Measurements from ENCODE around the gene SMPX.

The SMPX gene

DNA sequence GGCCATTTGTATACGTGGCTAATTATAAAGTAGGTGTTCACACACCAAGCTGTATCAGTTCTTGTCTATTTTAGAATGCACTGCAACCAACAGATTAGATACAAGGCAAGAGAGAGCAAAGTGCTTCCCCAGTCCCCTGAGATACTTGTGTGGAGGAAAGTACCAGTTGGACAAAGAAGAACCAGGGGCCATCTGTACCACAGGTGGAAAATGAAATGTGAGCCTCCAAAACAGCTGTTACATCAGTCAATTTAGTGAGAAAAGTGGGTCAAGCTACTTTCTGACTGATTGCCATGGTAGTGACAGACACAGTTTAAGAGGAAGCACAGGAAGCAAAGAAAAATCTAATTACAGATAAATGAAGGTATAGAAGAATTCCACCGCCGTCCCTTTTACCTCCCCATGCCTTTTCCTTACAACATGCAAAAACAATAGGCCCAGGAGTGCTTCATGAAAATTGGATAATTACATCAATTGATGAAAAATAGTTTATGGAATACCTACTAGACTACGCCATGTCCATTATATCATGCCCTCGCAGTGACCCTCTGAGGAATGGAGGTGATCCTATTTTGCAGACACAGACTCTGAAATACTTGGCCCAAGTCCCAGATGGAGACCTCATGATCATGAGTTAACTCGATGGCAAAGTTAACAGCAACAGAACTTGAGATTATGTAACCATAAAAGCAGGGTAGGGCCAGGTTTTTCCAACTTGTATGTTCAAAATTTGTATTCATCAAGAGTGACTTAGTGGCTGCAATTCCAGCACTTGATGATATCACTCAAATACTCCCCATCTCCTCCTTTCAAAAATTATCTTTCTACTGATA is 15.8 kb downstream of the SMPX start:
- DNase-seq: no peak

DNA sequence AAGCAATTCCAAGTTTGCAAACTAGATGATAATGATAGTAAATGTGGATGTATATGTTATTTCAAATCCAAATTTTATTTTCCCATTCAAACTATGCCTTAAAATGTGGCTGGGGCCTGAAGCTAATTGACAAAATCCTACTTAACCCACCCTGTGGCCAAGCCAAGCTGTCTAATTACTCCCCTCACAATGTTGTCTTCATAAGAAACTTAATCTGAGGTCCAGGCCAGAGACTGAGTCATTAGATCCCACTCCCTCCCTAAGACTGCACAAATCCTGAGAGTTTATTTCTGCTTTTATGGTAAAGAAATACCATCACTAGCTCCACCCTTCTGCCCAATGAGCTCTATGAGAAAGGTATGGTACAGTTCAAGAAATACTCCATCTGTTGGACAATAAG is 16.6 kb downstream of the SMPX start:
- no peak for DNase-seq

DNA sequence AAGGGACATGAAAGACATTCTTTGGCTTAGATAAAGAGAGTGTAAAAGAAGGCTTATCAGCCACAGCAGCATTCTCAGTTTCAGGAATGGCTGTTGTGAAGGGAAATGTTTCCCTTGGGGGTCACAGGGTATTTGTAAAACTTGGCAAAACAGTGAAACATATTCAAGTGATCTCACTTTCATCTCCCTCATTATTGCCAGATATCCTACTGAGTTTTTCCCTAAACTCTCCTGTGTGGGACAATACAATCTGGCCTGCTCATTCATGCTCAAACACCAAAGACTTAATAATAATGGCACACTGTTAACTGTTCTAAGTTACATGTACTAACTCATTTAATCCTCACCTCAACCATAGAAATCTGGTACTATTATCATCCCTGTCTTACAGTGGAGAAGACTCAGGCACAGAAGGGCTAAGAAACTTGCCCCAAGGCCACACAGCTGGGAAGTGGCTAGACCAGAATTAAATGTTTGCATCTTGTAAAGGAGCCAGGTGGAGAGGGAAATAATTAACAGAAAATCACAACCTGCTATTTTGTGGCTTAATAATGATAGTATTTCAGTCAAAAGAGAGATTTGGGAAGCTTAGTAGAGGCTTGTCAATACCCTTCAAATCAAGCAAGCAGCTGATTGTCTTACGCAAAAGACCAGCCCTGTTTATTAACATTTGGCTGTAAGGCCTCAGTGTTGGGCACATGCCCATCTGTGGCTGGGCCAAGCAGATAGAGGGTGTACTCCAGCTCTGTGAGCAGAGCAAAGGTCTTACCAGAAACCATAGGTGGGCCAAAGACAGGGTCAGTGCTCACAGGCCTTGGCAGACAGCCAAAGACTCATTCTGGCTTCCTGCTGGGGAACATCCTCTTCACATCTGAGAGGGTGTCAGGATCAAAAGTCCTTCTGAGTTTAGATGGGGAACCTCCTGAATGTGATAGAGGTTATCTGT is 17.3 kb downstream of the SMPX start:
- no peak for DNase-seq

DNA sequence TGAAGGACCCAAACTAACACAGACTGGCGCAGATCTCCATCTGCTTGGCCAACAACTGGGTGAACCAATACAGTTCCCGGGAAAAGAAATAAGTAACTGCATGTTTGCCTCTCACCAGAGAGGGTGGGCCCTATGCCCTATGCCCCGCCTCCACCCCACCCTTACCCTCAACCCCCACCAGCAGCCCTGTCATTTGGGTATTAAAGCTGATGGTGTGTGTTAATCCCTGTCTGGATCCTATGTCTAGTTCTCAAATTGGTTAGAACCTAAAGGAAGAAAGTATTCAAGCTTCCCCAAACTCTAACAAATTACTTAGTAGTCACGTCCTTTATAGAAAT is 19.0 kb downstream of the SMPX start:
- no peak for DNase-seq

- no peak for DNase-seq
These were observed 19.5 kb downstream of the SMPX start for GRCh38 chrX:21738210-21738949.

DNA sequence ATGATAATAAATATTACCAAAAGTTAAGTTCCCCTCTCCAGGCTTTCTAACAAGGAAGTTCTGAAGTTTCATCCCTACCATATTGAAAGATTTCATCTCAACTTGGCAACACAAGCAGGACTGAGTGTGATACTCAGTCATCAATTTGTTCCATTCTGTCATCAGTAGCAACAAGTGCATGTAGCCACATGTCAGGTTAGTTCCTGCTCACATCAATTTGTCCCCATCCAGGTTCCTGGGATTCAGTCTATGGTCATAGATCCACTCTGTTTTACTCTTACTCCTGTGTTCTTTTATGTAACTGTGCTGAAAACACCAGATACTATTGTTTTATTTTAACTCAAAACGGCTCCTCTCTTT is 22.2 kb downstream of the SMPX start:
- DNase-seq: no peak

DNA sequence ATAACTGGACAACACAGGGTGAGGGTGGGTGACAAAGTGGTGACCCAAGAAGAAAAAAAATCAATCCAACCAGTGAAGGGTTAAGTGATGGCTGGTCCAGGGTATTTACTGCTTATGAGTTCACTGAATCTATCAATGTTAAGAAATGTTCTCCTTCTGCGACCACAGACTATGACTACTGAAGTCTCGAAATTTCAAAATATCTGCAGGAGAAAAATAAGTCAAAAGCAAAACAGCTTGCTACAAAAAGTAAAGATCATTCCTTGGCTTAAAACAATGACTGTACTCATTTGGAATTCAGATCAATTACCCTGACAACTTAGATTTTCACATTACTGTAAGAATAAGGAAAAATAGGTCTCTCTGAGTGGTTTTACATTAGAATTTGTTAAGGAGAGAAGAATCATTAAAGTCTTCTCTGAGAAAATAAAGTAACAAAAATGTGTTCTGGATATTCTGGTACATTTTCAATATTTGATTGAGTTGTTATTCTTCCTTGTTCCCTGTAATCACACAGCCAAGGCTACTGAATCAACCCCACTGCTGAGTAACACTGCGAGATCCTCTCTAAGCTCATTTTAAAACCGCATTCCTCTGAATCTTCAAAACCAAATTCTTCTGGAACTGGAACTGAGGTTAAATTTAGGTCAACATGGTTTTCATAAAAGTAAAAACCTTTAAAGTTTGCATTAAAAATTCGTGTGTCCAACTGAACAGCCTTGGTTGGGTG is 22.7 kb downstream of the SMPX start:
- no peak for DNase-seq

DNA sequence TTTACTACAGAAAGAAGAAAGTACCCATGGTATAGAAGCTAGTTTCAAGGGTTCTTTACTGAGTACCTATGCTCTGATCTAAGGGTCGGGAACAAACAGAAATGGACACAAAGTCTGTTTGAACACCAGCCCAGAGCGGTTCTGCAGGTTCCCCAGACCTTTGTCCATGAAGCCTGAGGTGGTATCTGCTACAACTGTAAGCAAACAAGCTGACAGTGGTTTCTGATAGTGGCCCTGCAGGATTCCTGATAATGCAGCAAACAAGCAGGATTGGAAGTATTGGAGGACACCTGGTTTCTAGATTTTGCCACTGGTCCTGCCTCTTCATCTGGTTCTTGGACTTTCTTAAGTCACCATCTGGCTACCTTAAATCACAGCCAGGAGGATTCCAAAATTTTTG is 23.7 kb downstream of the SMPX start:
- DNase-seq: no peak

- no peak for DNase-seq
These were observed 24.2 kb downstream of the SMPX start for GRCh38 chrX:21733705-21734104.

DNA sequence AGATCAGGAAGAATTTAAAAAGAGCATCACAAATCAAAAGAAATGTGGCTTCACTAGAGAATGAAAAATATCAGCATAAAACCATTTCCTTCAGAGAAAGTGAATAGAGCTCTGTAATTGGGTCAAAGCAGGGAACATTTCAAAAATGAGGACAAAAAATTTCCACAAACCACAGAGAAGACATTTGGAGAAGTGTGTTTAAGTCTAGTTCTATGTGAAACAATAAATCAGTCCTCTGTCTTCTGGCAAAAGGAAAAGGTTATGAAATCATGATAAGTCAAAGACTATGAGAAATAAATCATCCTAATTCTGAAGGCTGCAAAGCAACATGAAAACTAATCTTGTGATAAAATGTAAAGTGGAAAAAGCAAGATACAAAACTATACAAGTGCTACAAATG is 27.9 kb downstream of the SMPX start:
- no peak for DNase-seq

DNA sequence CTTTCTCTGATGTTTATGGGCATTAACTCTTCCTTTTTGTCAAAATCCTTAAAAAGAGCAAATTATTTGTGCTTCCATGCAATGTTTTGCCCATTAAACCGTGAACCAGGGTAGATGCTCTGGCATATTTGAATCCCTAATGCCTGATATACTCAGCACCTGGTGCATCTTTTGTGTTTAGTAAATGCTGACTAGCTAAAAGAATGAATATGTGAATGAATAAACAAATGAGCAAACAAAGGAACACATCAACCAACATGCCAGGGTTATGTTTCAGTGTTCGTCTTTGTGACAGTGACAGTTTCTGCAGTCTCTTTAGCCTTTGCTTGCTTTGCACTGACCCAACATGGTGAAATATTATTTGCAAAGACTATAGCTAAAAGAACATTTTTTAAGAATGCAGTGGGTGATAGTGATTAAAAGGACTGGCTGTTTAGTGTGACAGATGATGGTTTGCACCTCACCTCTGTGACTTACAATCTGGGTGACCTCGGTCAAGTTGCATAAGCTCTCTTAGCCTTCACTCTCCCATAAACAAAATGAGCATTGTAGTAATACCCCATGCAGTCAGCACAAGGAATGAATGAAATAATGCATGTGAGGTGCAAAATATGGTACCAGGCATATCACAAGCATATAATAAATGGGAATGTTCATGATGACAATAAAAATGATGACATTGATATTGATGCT is 29.5 kb downstream of the SMPX start:
- DNase-seq: no peak

GRCh38 chrX:21725916-21726315 is 32.0 kb downstream of the SMPX start:
- no peak for DNase-seq

DNA sequence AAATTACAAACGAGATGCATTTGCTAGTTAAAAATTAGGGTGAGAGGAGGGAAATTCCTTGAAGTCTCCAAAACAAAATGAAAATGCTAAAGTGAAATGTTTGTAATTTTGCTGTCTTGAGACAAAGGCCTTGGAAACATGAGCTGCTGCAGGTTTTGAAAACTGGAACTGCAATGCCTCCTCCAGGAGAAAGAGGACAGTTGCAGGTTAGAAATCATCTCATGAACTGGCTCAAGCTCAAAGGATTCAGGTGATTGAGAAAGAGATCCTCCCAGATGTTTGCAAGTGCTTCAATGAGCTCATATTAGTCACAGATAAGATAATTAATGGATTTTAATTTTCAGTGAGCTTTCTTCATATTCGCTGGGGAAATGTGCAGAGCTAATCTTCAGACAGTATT is 32.4 kb downstream of the SMPX start:
- DNase-seq: no peak

DNA sequence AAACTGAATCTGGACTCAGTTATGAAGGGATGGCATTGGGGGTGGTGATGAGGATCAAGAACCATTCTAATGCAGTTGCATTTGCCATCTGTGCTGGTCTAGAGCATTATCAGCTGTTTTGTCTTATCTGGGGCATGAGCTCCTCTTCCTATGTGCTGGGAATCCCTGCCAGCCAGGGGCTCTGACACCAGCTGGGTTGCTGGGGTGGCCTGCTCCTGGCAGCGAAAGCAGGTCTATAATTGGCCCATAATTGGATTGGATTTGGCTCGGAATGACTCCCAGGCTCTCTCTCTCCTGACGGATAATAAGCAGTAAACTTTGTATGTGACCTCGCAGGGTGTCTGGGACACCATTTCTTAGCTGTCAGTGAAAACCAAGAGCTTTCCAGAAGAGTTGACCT is 34.1 kb downstream of the SMPX start:
- DNase-seq: no peak

DNA sequence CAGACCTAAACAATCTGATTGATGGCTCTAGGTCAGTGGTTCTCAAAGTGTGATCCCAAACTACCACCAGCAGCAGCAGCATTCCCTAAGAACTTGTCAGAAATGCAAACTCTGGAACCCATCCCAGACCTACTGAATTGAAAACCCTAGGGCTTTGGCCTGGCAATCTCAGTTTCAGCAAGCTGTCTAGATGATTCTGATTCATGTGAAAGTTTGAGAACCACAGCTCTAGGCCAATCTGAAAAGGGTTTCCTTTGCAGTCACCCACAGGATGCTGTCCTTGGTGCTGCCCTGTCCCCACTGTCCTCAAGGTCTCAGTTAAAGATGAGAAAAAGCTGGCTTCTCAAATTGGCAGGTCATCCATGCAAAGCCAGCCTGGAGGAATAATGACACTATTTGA is 34.8 kb downstream of the SMPX start:
- no peak for DNase-seq

DNA sequence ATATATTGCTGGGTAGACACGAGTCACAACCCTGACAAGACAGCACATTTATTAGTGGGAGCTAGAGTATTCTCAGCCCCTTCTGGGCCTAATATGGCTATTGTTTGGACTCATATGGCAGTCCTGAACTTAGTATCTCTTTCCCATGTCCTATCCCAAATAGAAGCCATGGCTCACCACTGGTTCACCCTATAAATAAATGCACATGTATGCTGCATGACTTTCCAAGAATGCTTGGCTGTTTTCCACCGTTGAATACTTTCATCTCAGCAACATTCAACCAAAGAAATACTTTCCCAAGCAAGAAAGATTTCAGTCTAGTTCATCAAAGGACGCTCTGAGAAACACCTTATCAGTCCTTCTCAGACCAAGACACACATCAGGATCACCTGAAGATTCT is 36.7 kb downstream of the SMPX start:
- no peak for DNase-seq

GRCh38 chrX:21718575-21718974 is 39.3 kb downstream of the SMPX start:
- no peak for DNase-seq

GRCh38 chrX:21717802-21718201 is 40.1 kb downstream of the SMPX start:
- no peak for DNase-seq

DNA sequence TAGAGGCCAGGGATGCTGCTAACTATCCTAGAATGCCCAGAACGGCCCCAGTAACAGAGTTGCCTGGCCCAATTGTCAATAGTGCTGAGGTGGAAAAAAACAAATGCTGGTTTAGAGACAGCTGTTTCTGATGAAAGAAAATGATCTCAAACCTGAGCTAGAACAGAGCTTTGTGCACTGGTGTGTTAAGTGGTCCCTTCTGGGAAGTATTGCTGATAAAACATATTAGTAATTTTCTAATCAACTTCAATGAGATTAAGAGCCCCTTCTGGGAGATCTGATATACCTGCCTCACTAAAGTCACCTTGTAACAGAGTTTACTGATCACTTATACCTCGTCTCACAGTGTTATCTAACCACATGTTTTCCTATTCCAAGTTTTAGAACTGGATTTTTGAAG is 42.1 kb downstream of the SMPX start:
- no peak for DNase-seq

DNA sequence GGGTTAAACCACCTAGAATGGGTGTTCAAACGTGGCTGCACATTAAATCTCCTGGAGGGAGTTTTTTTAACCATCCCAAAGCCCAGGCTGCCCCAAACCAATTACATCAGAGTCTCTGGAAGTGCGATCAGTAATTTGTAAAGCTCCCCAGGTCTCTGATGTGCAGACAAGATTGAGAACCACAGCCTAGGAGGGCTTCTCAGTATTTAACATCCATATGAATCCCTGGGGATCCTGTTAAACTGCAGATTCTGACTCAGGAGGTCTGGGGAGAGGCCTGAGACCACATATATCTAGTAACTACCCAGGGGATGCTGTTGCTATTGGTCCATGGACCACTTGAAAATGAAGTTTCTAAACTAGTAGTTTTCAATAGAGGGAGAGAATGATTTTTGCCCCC is 42.6 kb downstream of the SMPX start:
- DNase-seq: no peak

DNA sequence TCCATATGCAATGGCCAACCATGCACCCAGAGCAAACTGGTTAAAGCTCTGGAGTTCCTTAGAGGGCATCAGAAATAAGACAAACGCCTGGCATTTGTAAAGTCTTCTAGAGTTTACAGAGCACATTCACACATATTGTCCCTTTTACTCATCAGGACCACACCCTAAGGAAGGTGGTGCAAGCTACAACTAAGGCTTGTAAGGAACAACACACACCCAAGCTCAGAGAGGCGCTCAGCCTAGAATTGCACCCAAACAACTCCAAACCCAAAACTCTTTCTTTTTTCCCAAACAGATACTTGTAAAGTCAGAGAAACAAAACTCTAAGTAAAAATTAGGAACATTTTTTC is 46.1 kb downstream of the SMPX start:
- no peak for DNase-seq

DNA sequence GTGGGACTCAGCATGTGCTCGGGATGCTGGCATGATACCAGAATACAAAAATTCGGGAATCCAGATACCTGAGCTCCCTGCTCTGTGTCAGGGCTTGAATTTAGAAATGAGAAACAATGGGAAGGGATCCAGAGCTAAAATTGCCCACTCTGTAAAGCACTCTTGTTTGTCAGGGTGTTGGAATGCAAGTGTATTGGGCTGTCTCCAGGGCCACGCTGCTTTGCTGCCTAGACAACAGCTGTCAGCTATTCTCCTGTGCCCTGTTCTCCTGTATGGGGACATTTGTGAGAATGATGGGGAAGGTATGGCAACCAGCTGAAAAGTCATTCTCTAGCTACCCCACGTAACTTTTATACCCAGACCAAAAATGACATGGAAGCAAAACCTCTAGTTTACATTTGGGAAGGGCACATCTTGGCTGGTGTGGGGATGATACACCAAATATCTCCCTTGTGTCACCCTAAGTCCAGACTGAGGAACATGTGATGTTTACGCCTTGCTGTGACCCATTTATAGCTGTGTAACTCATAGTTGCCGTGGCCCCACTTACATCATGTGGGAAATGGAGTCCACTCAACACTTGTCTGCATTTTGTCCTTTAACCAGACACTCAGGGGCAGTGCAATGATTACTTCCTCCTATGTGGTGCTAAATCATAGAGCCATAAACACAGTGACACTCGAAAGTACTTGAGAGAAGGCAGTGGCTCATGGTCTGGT is 46.6 kb downstream of the SMPX start:
- no peak for DNase-seq

All from activated effector memory CD4-positive, alpha-beta T cell treated with anti-CD3 and anti-CD28 coated beads, Interleukin-2, amount 50 U/mL, for 16 hours (primary cell).